Glomerular endothelial cell (primary cell): Measurements from ENCODE around the gene MRPL14. TPM values are rescaled to one million over a fixed set of nuclear protein-coding genes. Genes with fewer than 3 reads are reported as not detected.

Experiments used
- DNase-seq: peaks from one replicate; pipeline ENCODE4 v3.0.0-alpha.2; 2011; ENCODE audit warnings: low read depth, low spot score; ENCODE audit errors: extremely low read depth
- total RNA-seq: library from RNA; depleted of rRNA; stranded (reverse); fragments of >200 nt; gene quantifications from 2 replicates; pipeline ENCODE4 v1.2.3, GENCODE V29; 2015

Gene MRPL14
- total RNA-seq, 1 donor from 2014 or later: 78.2 TPM

- no peak for DNase-seq
Measured at GRCh38 chr6:44081753-44082152, 45.5 kb downstream of the MRPL14 start.

- no peak for DNase-seq
Measured at GRCh38 chr6:44080561-44081521, 46.4 kb downstream of the MRPL14 start.

GRCh38 chr6:44079672-44080071, 47.6 kb downstream of the MRPL14 start:
- no peak for DNase-seq

- DNase-seq: no peak
Measured at GRCh38 chr6:44078827-44079671, 48.2 kb downstream of the MRPL14 start.

- no peak for DNase-seq
Measured at GRCh38 chr6:44078219-44078826, 48.9 kb downstream of the MRPL14 start.

- DNase-seq: no peak
Measured at GRCh38 chr6:44077214-44077946, 49.9 kb downstream of the MRPL14 start.

GRCh38 chr6:44076356-44077213, 50.7 kb downstream of the MRPL14 start:
- DNase-seq: no peak

- no peak for DNase-seq
Measured at GRCh38 chr6:44075647-44076355, 51.5 kb downstream of the MRPL14 start.

GRCh38 chr6:44074813-44075646, 52.2 kb downstream of the MRPL14 start:
- DNase-seq: no peak

GRCh38 chr6:44074439-44074812, 52.8 kb downstream of the MRPL14 start:
- no peak for DNase-seq

GRCh38 chr6:44073612-44074438, 53.4 kb downstream of the MRPL14 start:
- DNase-seq: no peak

GRCh38 chr6:44072959-44073611, 54.2 kb downstream of the MRPL14 start:
- no peak for DNase-seq

- DNase-seq: no peak
Measured at GRCh38 chr6:44072452-44072958, 54.7 kb downstream of the MRPL14 start.

- no peak for DNase-seq
Measured at GRCh38 chr6:44071670-44072451, 55.4 kb downstream of the MRPL14 start.

GRCh38 chr6:44068607-44069296, 58.5 kb downstream of the MRPL14 start:
- DNase-seq: no peak
